ENCODE measurements around the gene TTLL4. TPM values are rescaled to one million over a fixed set of nuclear protein-coding genes. Genes with fewer than 3 reads are reported as not detected.

Gene TTLL4
- total and polyA plus RNA-seq, 10 donors: 6.2 to 40.5 (median 19.6) TPM

DNA sequence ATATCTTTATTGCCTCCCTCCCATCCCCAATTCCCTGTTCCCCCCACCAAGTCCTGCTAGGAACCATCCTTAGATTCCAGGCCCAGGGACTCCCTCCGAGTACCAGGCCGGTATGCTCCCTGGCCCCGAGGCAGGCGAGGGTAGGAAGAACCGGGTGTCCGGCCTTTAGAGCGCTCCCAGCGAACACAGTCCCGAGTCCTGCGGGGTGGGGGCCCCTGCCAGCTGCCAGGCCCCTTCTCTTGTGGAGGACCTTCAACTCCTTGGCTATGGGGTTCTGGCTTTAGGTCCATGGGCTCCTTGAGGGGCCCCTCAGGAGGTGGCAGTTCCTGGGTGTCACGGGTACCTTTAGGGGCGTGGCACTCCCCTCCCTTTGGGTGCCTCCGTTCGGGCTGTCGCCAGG, 46.7 kb upstream of the TTLL4 start:
- no peak for DNase-seq
- Histone ChIP-seq H3K27me3 (replicated peaks in 1 of 7) (no peaks in the 10 kb centered on the region), H3K4me1 (peaks cover 6 to 21% (median 11%) of the 10 kb centered on the region in 6 donors), H3K4me3 (no peak overlapping the region), H3K27ac (no peak overlapping the region), H3K9me3 (no peaks in the 10 kb centered on the region), H3K36me3 (peaks cover 3 to 77% (median 71%) of the 10 kb centered on the region in 6 donors)
- intact Hi-C loops (cut with DNase I; ENCODE audit: low total_unique reads): no loop called here
- 91 to 96% (median 93%) methylated on average over 15 of the region's 15 CpGs for WGBS, 5 donors
- TF ChIP-seq, protein P1, sequence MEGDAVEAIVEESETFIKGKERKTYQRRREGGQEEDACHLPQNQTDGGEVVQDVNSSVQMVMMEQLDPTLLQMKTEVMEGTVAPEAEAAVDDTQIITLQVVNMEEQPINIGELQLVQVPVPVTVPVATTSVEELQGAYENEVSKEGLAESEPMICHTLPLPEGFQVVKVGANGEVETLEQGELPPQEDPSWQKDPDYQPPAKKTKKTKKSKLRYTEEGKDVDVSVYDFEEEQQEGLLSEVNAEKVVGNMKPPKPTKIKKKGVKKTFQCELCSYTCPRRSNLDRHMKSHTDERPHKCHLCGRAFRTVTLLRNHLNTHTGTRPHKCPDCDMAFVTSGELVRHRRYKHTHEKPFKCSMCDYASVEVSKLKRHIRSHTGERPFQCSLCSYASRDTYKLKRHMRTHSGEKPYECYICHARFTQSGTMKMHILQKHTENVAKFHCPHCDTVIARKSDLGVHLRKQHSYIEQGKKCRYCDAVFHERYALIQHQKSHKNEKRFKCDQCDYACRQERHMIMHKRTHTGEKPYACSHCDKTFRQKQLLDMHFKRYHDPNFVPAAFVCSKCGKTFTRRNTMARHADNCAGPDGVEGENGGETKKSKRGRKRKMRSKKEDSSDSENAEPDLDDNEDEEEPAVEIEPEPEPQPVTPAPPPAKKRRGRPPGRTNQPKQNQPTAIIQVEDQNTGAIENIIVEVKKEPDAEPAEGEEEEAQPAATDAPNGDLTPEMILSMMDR (IDR thresholded peaks at IDR 0.05 in 8 of 11, conservative IDR thresholded peaks at IDR 0.05 in 3 of 11): no peak
- peak in 1 of 3 donors; percentile 38 for TF ChIP-seq POLR2AphosphoS5 (IDR thresholded peaks at IDR 0.05)

DNA sequence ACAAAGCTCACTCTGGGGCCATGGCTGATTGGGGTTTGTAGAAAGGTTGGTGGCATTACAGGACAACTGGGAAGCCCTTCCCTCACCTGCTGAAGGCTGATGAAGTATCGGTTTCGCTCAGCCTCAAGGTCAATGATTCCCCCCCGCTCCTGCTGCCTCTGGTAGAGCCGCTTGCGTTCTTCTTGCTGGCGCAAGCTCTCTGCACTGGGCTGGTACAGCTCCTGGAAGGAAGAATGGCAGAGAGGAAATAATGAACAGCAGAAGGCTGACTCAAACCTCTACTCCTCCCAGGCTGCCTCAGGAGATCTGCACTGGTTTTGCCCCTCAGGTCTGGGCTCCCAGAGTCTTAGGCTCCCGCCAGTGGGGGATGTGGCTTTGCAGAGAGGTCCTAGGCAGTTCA, 46.0 kb upstream of the TTLL4 start:
- intact Hi-C loops (cut with DNase I; ENCODE audit: low total_unique reads): no loop called here
- Histone ChIP-seq H3K9me3 (no peaks in the 10 kb centered on the region), H3K36me3 (peaks cover 3 to 81% (median 71%) of the 10 kb centered on the region in 6 donors), H3K4me1 (peaks cover 6 to 25% (median 11%) of the 10 kb centered on the region in 6 donors), H3K4me3 (no peak overlapping the region), H3K27me3 (replicated peaks in 1 of 7) (no peaks in the 10 kb centered on the region), H3K27ac (no peak overlapping the region)
- WGBS, 5 donors: 92 to 98% (median 96%) methylated on average over 7 of the region's 7 CpGs
- DNase-seq: no peak
- TF ChIP-seq, protein P1 (IDR thresholded peaks at IDR 0.05 in 8 of 11, conservative IDR thresholded peaks at IDR 0.05 in 3 of 11): no peak

DNA sequence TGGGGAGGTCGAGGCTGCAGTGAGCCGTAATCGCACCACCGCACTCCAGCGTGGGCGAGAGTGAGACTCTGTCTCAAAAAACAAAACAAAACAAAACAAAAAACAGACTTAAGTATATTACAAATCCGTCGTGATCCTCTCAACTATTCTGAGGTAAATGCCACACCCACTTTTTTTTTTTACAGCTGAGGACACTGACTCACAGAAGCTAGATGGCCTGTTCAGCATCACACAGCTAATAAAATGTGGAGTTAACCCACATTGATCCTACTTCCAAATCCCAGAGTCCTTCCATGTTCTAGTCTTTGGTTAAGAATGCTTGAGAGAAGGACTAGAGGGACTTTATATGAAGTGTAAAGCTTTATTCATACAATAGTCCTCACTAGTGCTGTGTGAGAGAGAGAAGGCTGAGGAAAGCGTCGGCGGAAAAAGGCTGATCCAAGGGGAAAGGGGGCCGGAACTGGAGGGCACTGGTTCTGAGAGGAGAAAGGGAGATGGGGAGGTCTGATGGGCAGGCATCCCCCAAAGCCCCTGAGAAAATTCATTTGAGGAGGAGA, 39.5 kb upstream of the TTLL4 start:
- TF ChIP-seq, protein P1 (IDR thresholded peaks at IDR 0.05 in 8 of 11, conservative IDR thresholded peaks at IDR 0.05 in 3 of 11): no peak
- TF ChIP-seq POLR2AphosphoS5 (IDR thresholded peaks at IDR 0.05): no peak
- no peak for TF ChIP-seq POLR2A (IDR thresholded peaks at IDR 0.05)
- intact Hi-C loops (cut with DNase I; ENCODE audit: low total_unique reads): no loop called here
- peaks cover 10 to 42% (median 22%) of the 10 kb centered on the region in 6 donors for H3K4me1 ChIP-seq
- peak overlapping the region; percentile 64 to 86 (median 78) for H3K27ac ChIP-seq
- no peaks in the 10 kb centered on the region for H3K27me3 ChIP-seq (replicated peaks in 1 of 7)
- no peaks in the 10 kb centered on the region for H3K9me3 ChIP-seq
- WGBS, 5 donors: 42 to 50% (median 48%) methylated on average over 12 of the region's 12 CpGs
- no peak for DNase-seq
- peak overlapping the region; percentile 59 to 94 (median 88) for H3K4me3 ChIP-seq
- H3K36me3 ChIP-seq: peaks cover 0 to 44% (median 24%) of the 10 kb centered on the region in 6 donors

DNA sequence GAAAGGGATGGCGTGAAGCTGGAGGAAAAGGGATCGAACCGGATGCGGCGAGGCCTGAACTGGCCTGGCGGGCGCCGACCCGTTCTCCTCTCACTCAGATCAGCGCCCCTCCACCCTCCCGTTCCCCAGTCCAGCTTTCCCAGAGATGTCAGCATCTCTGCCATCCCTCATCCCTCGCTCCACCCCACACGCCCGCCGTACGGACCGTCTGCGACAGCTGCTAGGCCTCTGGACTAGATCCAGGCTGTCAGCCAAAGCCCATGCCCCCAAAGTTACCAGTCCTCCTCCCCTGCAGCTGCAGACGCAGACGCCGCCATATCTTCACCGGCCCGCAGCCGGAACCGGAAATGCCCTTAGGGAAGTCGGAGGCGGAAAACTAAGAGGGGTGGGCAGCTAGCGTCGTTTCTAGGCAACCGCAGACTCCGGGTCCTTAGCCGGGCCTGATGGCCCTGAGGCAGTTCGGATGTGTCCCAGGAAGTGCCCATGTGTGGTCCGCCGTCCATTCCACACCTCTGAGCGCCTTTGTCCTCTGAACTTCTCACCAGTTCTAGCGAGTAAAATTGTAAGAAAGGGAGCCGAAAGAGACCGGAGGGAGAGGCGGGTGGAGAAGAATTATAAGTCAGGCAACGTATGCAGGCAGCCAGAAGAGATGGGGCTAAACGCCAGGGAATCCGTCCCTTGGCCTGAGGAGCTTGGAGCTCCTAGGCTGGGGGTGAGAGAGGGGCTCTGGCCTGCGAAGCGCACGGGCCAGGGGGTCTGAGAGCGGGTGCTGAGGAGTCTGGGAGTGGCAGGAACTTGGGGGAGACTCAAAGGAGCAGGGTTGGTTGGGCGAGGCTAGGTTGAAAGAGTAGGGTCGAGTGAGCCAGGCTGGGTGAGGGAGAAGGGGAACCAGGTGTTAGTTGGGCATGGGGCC, 38.7 kb upstream of the TTLL4 start, which contains the start of the genes RNF25 and STK36:
TSS of gene RNF25 (minus strand) at position 349 of the 913 bp plus-strand sequence. CDS start at position 317, 32 bp downstream.
TSS of gene STK36 (plus strand) at position 433 of the 913 bp plus-strand sequence. CDS start 744 bp downstream, outside the sequence.
- TF ChIP-seq, protein P1 (IDR thresholded peaks at IDR 0.05 in 8 of 11, conservative IDR thresholded peaks at IDR 0.05 in 3 of 11): no peak
- TF ChIP-seq POLR2A (IDR thresholded peaks at IDR 0.05): peak in 2 of 3 donors; percentile 10 to 39
- peak; percentile 93 to 97 (median 95) for TF ChIP-seq POLR2AphosphoS5 (IDR thresholded peaks at IDR 0.05)
- H3K9me3 ChIP-seq: no peaks in the 10 kb centered on the region
- H3K4me3 ChIP-seq: peak within 1 kb of the TSS; percentile 59 to 94 (median 88)
- peak within 1 kb of the TSS; percentile 64 to 86 (median 78) for H3K27ac ChIP-seq
- 0 to 1% (median 1%) methylated on average over 47 to 49 of the region's 49 CpGs for WGBS, 5 donors
- H3K4me1 ChIP-seq: peaks cover 10 to 42% (median 22%) of the 10 kb centered on the region in 6 donors
- no peaks in the 10 kb centered on the region for H3K27me3 ChIP-seq (replicated peaks in 1 of 7)
- intact Hi-C loops (cut with DNase I; ENCODE audit: low total_unique reads): no loop called here
- peak; percentile 95 for DNase-seq
- peaks cover 0 to 42% (median 17%) of the 10 kb centered on the region in 6 donors for H3K36me3 ChIP-seq
